Hematopoietic multipotent progenitor cell treated with erythropoietin and hydrocortisone succinate and interleukin-3 and kit ligand, for 4 days (in vitro differentiated cells): ENCODE results near the gene SCO2.
A peak's percentile ranks its signal among the peaks of the same experiment; 100 is the strongest.

Experiments used
- DNase-seq: peaks from one replicate; pipeline ENCODE4 v3.0.0-alpha.2; 2015

SCO2 gene

DNA sequence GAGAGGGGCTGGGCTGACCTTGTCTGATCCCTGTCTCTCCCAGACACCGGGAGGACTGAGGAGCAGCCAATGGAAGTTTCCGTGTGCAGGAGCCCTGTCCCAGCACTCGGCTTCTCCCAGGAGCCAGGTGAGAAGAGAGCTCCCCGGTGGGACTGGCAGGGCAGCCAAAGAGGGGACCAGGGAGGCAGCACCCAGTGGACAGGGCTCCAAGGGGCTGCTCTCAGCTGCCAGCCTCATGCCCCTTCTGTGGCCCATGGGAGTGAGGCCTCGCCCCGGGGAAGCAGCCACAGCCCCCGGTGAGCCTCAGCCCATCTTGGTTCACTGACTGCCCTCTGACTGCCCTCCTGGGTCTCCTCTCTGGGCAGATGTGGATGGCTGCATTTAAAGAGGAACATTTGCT, 6.8 kb downstream of the SCO2 start:
- DNase-seq: no peak

DNA sequence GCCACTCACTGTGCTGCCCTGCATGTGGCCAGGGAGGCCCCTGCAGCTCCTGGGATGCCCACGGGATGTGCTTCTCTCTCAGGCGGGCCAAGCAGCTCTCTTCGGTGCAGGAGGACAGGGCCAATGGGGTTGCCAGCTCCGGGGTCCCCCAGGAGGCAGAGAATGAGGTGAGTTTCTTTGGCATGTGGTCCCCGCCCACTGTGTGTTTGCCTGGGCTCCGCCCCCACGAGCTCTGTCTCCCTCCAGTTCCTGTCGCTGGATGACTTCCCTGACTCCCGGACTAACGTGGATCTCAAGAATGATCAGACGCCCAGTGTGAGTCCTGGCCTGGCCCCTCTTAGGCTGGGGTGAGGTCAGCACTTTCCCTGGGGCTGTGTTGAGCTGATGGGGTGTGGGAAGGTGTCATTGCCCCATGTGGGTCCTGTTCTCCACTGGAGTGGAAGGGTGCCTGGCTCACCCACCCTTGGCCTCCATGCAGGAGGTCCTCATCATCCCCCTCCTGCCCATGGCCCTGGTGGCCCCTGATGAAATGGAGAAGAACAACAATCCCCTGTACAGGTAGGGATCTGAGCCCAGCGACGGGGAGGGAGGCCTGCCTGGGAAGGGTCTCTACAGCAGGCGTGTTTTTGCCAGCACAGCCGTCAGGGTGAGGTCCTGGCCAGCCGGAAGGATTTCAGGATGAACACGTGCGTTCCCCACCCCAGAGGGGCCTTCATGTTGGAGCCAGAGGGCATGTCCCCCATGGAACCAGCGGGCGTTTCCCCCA, 7.7 kb downstream of the SCO2 start:
- DNase-seq: no peak

DNA sequence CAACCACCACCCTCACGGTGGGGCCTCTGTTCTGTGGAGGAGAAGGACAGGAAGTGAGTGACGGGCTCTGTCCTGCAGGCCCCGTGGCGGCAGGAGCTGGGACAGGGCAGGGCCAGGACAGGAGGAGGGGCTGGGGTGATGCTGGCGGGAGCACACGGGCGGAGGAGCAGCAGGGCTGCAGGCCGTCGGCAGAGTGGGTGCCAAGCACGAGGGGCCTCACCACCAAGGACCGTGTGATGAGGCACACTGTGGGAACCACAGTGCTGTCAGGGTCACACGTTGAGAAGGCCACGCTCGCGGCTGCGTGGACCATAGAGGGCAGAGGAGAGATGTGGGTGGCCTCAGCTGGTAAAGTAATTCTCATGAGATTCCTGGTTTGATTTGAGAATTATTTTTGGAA, 8.5 kb downstream of the SCO2 start:
- no peak for DNase-seq

DNA sequence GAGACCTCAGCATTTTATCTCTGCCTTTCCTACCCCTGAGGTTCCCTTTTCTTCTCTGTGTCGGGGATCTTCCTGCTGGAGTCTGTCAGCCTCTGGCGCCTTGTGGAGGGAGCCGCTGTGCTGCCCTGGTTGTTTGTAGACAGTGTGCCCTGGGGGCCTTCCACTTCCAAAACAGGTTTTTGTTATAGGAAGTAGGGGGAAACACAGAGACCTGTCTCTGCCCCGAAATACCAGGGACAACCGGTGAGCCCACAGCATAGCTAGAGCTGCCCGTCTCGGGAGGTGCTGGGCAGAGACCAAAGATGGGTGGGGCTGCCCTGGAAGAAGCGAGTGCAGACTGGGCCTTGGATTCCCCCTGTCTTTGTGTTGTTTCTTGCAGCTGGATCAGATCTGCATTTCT, 9.3 kb downstream of the SCO2 start:
- no peak for DNase-seq

DNA sequence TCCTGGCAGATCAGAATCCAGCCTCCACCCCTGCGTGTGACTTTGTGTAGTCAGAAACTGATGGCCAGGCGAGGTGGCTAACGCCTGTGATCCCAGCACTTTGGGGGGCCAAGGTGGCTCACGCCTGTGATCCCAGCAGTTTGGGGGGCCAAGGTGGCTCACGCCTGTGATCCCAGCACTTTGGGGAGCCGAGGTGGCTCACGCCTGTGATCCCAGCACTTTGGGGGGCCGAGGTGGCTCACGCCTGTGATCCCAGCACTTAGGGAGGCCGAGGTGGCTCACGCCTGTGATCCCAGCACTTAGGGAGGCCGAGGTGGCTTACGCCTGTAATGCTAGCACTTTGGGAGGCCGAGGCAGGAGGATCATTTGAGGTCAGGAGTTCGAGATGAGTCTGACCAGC, 12.2 kb downstream of the SCO2 start:
- no peak for DNase-seq

DNA sequence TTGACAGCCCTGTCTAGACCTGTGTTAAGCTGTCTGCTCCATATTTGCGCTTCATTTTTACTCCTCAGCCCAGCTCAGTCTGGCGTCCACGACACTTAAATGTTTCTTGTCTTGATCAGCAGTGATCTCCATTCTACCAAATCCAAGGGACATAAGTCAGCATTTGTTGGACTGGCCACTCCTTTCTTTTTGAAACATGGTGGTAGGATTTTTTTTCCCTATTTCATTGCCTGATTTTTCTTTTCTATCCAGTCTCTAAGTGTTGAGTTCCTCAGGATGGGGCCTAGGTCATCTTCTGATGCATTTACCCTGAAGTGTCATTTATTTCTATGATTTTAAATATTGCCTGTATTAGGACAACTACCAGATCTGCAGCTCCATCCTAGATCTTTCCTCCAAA, 16.5 kb downstream of the SCO2 start:
- peak; percentile 28 for DNase-seq

DNA sequence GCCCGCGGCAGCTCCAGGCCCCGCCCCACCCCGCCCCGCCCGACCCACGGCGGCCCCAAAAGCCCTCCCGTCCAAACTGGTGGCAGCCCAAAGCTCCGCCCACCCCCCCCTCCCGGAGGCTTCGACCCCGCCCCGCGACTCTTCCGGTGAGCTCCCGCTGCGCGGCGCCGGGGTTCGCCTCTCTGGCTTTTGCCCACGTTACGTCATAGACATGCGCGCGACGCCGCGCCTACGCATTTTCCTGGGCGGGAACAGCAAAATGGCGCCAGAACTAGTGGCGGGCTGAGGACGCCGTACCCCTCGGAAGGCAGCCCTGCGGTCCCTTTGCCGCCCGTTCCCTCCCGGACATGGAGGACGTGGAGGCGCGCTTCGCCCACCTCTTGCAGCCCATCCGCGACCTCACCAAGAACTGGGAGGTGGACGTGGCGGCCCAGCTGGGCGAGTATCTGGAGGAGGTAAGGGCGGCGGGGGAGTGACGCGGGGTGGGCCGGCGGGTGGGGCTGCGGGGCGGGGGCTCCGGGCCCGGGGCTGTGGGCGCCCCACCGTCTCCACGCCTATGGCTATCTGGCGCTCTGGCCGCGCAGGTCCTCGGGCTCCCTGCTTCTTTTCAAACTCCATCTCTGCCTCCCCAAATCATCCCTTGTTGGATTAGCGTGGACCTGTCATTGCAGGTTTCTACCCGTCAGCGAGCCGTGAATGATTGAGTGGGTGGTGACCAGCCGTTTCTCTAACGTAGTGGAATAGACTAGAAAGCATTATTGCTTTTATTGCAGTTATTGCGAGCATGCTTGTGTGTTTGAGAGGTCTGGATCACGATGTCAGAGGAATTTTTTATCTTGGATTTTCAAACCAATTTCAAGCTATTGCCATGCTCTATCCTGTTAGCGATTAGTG, 17.2 kb downstream of the SCO2 start, which contains the start of gene NCAPH2:
NCAPH2 (plus strand) TSS at position 234 of the 894 bp plus-strand sequence; CDS start at position 348, 114 bp downstream.
- peak; percentile 99 for DNase-seq

DNA sequence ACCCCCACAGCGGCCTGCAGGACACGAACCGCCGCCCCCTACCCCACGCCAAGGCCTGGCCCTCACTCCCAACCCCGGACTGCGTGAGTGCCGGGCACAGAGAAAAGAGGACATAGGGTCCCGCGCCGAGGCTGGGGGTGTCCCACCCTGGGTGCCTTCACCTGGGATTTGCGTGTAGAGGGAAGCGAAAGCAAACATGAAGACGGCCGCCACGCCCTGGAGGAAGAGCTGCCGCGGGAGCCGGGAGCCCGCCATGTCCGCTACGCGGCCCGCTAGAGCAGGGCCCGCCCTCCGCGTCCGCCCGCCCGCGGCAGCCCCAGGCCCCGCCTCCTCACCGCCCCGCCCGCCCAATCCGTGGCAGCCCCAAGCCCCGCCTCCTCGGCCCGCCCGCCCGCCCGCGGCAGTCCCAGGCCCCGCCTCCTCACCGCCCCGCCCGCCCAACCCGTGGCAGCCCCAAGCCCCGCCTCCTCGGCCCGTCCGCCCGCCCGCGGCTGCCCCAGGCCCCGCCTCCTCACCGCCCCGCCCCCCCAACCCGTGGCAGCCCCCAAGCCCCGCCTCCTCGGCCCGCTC, 17.9 kb downstream of the SCO2 start, which contains the start of gene LMF2:
LMF2 (minus strand) TSS at position 282 of the 570 bp plus-strand sequence; CDS start at position 255, 27 bp downstream.
- no peak for DNase-seq

DNA sequence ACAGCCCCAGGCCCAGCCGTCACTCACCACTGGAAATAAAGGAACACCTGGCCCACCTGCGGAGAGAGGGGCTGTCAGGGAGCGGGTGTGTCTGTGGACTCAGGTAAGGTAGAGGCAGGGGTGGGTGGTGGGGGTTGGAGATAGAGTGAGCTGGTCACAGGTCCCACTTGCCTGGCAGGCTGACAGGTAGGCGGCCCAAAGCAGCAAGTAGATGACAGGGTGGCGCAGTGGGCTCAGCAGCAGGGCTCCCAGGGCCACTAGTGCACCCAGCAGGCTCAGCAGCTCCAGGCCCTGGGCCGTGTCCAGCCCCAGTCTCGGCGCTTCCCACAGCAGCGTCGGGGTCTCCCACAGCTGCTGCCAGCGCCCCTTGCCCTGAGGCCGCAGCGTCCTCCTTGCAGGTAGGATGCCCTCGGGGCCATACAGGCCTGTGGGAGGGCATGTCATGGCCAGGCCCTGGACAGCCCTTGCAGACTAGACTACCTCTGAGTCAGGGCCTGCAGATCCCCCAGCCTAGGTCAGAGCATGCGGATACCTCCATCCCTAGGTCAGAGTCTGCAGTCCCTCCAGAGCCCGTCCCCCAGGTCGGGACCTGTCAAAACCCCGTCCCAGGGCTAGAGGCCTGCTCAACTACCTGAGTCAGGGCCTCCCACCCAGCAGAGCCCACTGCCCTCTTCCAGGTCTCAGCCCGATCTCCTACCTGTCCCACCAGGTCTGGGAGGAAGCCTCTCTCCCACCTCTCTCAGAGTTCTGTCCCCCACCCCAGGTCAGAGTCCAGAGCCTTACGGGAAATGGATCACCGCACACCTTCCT, 18.6 kb downstream of the SCO2 start:
- no peak for DNase-seq

DNA sequence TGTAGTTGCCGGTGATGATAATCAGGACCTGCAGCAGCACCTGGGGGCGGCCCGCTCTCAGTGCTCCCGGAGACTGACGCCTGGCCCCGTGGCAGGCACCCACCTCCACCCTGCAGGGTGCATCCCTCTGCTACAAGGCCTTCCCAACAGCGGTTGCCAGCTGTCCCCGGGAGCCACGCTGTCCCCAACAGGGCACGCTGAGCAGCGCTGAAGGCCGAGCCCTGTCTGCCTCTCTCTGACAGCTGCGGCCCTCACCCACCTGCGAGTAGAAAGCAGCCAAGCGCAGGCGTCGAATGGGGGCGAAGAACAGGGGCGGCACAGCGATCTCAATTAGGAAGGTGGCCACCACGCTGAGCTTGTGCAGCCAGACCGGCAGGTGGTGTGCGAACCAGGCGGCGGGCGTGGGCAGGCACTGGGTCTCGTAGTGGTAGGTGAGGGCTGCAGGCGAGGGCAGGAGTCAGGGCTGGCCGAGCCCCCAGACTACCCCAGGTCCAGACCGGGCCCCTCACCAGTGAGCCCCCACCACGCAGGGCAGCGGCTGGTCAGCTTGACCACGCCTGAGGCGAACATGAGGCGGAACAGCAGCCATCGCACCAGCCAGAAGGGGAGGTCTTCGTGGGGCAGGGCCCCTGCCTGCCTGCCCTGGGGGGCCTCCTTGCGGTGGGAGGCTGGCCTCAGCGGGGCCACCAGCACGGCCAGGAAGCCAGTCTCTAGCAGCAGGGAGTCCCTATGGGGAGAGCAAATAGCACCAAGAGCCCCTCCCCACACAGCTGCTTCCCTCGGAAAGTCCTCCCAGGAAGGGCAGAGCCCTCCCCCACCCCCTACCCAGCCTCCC, 19.4 kb downstream of the SCO2 start:
- DNase-seq: no peak

DNA sequence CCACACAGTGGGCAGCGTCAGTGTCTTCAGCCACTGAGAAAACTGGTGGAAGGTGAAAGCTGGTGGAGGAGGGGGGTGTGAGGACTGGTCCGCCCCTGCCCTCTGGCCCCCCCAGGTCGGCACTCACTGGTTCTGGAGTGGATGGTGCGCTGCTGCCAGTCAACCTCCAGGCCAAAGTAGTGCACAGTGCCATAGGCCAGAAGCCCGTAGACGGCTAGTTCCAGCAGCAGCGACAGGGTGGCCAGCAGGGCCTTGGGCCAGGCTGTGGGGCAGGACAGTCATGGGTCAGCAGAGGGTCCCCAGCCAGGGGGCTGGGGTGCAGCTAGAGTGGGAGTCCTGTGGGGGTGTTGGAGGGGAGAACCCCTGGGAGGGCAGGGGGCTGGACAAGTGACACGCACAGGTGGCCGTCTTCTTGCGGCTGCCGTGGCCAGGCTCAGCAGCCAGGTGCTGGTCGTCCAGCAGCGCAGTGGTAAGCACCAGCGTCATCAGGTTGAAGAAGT, 20.1 kb downstream of the SCO2 start:
- DNase-seq: no peak

DNA sequence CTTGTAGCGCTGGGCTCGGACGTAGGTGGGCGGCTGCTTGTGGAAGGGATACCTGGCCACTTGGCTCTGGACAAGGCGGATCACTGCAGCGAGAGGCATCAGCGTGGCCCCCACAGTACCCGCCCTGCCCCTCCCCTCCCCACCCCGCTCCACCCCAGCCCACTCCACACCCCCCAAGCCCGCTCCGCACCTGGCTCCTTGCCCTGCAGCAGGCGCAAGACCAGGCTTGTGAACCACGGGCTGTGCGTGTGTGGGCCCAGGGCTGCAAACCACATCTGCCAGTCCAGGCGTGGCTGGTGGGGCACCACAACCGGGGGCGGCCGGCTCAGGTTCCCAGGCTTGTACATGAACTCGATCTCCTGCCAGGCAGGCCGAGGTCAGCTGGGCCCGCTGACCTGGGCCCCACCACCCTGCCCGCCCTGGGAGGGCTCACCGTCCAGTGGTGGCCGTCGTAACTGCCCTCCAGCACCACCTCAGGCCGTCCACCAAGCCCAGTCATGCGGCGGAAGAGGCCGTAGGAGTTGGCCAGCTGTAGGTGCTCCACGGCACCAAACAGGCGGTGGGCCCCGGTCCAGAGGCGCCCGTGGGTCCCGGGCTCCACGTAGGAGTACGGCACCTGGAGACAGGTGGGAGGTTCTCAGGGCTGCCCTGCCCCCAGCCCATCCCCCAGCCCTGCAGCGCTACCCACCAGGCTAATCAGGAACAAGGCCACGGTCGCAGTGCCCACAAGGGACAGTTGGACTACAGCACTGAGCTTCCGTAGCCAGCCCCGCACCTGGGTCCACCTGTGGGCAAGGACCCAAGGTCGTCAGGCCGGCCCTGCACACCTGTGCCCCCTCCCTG, 20.8 kb downstream of the SCO2 start:
- DNase-seq: peak; percentile 33

DNA sequence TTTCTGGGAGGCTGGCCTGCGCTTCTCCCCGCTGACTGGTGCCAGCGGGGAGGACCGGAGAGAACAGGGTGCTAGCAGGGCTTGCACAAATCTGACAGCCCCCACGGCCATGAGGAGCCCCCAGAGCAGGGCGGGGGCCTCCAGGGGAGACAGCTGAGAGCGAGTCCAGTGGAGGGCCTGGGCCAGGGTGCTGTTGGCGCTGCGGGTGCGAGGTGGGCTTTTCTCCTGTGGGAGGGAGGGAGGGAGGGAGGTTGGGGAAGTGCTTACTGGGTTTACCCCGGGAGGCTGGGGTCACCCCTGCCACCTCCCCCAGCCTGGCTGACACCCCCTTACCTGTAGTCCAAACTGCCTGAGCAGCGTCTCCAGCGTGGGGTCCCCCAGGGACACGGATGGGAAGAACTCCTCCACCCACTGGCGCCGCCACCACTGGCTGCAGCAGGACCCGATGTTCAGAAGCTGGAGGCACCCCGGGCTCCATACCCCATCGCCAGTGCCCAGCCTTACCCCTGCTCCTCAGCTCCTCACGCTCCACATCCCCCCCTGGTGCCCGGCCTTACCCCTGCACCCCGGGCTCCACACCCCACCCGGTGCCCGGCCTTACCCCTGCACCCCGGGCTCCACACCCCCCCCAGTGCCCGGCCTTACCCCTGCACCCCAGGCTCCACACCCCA, 21.8 kb downstream of the SCO2 start:
- peak; percentile 55 for DNase-seq

DNA sequence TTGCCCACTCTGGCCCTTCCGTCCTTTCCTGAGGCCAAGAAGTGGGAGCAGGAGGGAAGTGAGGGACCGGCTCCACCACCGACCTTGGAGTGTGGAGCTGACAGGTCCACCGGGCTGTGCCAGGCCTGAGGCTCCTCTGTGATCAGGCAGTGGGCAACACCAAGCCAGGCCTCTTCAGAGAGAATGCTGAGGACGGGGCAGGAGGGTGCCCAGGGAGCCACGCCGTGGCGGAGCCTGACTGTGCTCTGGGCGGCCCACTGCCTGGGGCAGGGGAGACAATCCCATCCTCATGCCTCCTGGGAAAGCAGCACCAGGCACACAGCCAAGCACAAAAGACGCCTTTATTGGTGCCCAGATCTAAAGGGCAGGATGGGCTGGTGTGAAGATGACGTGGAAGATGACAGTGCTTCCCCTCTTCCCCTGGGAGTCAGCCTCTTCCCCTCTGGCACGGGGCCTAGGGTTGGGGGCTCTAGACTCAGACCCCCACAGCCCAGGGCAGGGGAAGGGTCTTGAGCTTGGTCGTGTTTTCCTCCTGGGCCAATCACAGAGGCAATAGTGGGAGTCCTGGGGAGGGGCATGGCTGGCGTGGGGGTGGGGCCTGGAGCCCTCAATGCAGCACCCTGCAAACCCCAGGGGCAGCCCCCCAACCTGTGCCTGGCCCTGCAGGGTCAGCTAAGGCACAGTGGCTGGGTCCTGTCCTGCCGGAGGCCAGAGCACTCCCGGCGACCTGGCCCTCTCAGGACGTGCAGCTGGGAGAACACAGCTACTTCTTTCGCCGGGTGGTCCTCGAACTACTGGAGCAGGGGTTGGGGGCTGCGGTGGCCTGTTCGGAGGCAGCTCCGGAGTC, 22.5 kb downstream of the SCO2 start:
- no peak for DNase-seq

DNA sequence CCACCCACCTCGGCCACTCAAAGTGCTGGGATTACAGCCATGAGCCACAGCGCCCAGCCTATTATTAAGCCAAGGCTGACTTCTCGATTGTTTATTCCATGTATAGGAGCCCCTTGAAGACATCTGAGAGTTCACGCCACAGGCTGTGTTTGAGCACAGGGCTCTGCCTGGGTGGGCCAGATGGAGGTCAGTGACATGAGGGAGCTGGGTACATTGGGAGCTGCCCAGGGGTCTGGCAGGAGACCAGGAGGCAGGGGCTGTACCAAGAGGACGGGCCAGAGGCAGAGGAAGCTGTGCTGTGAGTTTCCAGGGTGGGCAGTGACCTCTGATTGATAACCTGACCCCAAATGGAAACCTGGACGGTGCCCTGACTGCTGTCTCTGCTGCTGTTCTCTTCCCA, 23.3 kb downstream of the SCO2 start:
- no peak for DNase-seq

DNA sequence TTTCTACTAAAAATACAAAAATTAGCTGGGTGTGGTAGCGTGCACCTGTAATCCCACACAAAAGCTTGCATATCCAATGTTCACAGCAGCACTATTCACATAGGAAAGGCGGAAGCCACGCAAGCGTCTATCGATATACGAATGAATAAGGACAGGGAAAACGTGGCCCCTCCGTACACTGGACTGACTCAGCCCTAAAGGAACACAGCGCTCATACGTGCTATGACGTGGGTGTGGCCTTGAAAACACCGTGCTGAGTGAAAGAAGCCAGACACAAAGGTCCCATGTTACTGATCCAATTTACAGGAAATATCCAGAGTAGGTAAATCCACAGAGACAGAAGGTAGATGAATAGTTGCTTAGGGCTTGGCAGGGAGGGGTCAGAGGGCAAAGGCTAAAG, 24.9 kb downstream of the SCO2 start:
- no peak for DNase-seq

DNA sequence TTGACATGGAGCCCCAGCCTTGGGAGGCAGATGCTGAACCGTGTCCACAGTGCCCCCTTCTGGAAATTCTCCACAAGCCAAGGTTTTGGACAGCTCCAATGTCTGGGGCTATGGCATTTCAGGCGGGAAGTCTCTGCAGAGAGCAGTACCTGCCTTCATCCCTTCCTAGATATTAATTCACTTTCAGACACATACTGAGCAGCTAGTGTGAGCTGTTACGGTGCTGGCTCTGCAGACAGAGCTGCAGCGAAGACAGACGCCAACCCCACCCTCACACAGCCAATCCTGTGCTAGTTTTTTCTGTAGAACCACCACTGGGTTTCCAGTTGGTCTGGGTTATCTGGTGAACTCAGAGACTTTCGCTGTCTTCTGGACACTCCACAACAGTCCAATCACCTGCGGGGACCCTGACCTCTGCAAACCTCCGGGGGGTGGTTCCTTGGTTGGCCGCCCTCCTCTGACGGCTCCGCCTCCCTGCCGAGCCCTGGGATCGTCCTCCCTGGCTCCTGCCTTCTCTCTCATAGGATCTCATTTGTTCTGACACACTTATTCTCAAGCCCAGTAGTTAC, 27.0 kb downstream of the SCO2 start:
- peak; percentile 86 for DNase-seq

DNA sequence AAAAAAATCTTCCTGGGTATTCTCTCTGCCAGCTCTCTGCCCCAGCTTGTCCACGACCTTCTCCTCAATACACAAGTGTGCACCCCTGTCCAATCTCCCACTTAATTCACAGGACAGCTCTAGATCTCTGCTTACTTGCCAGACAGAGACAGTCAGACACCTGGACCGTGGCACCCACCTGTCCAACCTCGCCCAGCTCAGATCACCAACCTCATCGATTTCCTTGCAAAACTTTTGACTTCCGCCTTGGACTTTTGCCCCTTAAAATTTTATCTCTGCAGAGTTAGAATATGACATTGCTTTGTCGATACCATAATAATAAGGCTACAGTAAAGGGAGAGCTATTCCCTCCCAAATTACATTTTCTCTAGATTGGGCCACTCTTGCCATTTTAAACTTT, 28.3 kb downstream of the SCO2 start:
- no peak for DNase-seq
